Stomach (tissue), 4 donors: ENCODE data around the gene RELN.

Experiments
- CTCF ChIP-seq, 7 experiments: fragments of 450-650 bp in 4 of 7; fragments of 200-600 bp in 3 of 7; sonication (generic) in 3 of 7; IDR thresholded peaks; one replicate each; pipeline ENCODE4 v1.5.1; 2016 to 2019; ENCODE audit warnings: antibody characterized with exemption in 7 of 7, control low read depth in 2 of 7, mild to moderate bottlenecking in 1 of 7
- POLR2A ChIP-seq, 4 donors: fragments of 450-650 bp; IDR thresholded peaks; one replicate each; pipeline ENCODE4 v1.6.1; 2016; ENCODE audit warnings: antibody characterized with exemption in 4 of 4, control low read depth in 2 of 4, mild to moderate bottlenecking in 1 of 4, moderate library complexity in 1 of 4
- POLR2AphosphoS5 ChIP-seq, 3 donors: sonication (generic); formaldehyde crosslinking; IDR thresholded peaks; one replicate each; pipeline ENCODE4 v1.6.1; 2016; ENCODE audit warnings: antibody characterized with exemption in 3 of 3

GRCh38 chr7:103762065-103762760 lies 227.2 kb downstream of the RELN start:
- TF ChIP-seq CTCF (IDR thresholded peaks at IDR 0.05) (no peak), POLR2A (IDR thresholded peaks at IDR 0.05) (no peak), POLR2AphosphoS5 (IDR thresholded peaks at IDR 0.05) (no peak)
